HepG2 (cell line): Measurements from ENCODE around the gene THSD4.

Source experiments
- EZH2 ChIP-seq: conservative IDR thresholded peaks from 2 replicates; pipeline ENCODE4 v1.6.1; 2012; ENCODE audit warnings: mild to moderate bottlenecking, low read depth, low read length, moderate library complexity
- JUND ChIP-seq: sonication (generic); formaldehyde crosslinking; IDR thresholded peaks from 2 replicates; pipeline ENCODE4 v1.8.0; 2022; ENCODE audit warnings: mild to moderate bottlenecking, missing genetic modification reagents
- MAFK ChIP-seq, 2 experiments: IDR thresholded peaks in 1 of 2; conservative IDR thresholded peaks in 1 of 2; 2 replicates each; pipeline ENCODE4 v1.6.1; 2011; ENCODE audit warnings: improper control_type of control experiment in 2 of 2, low read length in 2 of 2
- MXI1 ChIP-seq: IDR thresholded peaks from 3 replicates; pipeline ENCODE4 v1.6.1; 2012; ENCODE audit warnings: low read depth, low read length, inconsistent platforms, borderline replicate concordance
- POLR2A ChIP-seq, 2 experiments: IDR thresholded peaks; 2 replicates each; pipeline ENCODE4 v1.6.1; 2011; ENCODE audit warnings: low read depth in 2 of 2, low read length in 2 of 2, mild to moderate bottlenecking in 1 of 2, moderate library complexity in 1 of 2; ENCODE audit not compliant: insufficient read depth in 1 of 2
- POLR2AphosphoS5 ChIP-seq: IDR thresholded peaks from 2 replicates; pipeline ENCODE4 v1.6.1; 2012; ENCODE audit warnings: low read depth, low read length
- SMYD3 ChIP-seq: sonication (generic); formaldehyde crosslinking; IDR thresholded peaks from 2 replicates; pipeline ENCODE4 v1.8.1; 2023; ENCODE audit warnings: mild to moderate bottlenecking, missing genetic modification reagents
- YY1 ChIP-seq: IDR thresholded peaks from 2 replicates; pipeline ENCODE4 v1.6.1; 2011; ENCODE audit warnings: low read length, low read depth, moderate library complexity, mild to moderate bottlenecking; ENCODE audit not compliant: insufficient read depth, insufficient replicate concordance
- ZNF251 ChIP-seq: sonication (generic); formaldehyde crosslinking; IDR thresholded peaks from 2 replicates; pipeline ENCODE4 v1.9.0; 2021; ENCODE audit warnings: mild to moderate bottlenecking, missing genetic modification reagents
- TF ChIP-seq, protein P1 (sequence below): sonication (generic); formaldehyde crosslinking; IDR thresholded peaks from 2 replicates; pipeline ENCODE4 v1.5.0; 2020; ENCODE audit warnings: missing genetic modification reagents
- TF ChIP-seq, protein P2 (sequence below): sonication (generic); formaldehyde crosslinking; IDR thresholded peaks from 2 replicates; pipeline ENCODE4 v1.5.0; 2020; ENCODE audit warnings: mild to moderate bottlenecking, missing genetic modification reagents, moderate library complexity
- TF ChIP-seq, protein P3 (sequence below): sonication (generic); formaldehyde crosslinking; IDR thresholded peaks from 2 replicates; pipeline ENCODE4 v1.9.0; 2022; ENCODE audit warnings: low read depth, missing genetic modification reagents
- TF ChIP-seq, protein P4 (sequence below): sonication (generic); formaldehyde crosslinking; IDR thresholded peaks from 2 replicates; pipeline ENCODE4 v1.8.0; 2022; ENCODE audit warnings: missing genetic modification reagents, mild to moderate bottlenecking, borderline replicate concordance

DNA sequence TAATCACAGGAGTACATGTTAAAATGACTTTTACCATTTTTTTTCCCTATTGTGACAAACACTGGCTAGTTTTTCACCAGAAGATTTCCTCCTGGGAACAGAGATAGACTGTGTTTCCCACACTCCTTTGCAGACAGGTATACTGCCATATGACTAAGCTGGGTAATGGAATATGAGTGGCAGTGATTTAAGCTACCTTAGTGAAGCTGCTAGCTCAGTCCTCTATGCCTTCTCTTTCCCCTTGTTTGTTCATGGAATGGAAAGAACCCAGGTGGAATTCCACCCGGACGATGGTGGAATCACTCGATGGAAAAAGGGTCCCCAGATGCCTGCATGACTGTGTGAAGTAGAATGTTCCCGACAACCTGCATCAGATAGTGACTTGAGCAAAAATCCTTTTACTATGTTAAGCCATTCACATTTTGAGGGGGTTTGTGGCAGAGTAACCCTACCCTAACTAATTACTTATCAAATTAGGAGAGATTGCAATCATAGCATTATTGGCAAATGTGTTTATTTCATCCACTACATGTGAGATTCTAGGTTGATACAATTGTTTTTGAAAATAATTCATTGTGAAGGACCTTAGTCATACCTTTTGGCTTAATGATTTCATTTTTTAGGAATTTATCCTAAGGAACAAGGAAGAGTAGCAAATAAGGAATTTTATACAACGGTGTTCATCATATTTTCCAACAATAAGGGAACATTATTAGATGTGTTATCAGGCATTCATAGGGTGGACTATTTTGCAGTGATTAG lies 16.5 kb downstream of the THSD4 start:
- no peak for TF ChIP-seq ZNF251 (CRISPR knock-in tag)
- no peak for TF ChIP-seq POLR2AphosphoS5
- no peak for TF ChIP-seq MAFK (conservative IDR thresholded peaks at IDR 0.05 in 1 of 2, IDR thresholded peaks at IDR 0.05 in 1 of 2; ENCODE audit: low read length in 2 of 2)
- no peak for TF ChIP-seq POLR2A (IDR thresholded peaks at IDR 0.05; ENCODE audit: insufficient read depth in 1 of 2, low read depth in 2 of 2, low read length in 2 of 2)
- TF ChIP-seq, protein P1, sequence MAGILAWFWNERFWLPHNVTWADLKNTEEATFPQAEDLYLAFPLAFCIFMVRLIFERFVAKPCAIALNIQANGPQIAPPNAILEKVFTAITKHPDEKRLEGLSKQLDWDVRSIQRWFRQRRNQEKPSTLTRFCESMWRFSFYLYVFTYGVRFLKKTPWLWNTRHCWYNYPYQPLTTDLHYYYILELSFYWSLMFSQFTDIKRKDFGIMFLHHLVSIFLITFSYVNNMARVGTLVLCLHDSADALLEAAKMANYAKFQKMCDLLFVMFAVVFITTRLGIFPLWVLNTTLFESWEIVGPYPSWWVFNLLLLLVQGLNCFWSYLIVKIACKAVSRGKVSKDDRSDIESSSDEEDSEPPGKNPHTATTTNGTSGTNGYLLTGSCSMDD (CRISPR knock-in tag): no peak
- no peak for TF ChIP-seq EZH2
- TF ChIP-seq SMYD3 (CRISPR knock-in tag): no peak
- TF ChIP-seq JUND (CRISPR knock-in tag): no peak
- TF ChIP-seq, protein P2, sequence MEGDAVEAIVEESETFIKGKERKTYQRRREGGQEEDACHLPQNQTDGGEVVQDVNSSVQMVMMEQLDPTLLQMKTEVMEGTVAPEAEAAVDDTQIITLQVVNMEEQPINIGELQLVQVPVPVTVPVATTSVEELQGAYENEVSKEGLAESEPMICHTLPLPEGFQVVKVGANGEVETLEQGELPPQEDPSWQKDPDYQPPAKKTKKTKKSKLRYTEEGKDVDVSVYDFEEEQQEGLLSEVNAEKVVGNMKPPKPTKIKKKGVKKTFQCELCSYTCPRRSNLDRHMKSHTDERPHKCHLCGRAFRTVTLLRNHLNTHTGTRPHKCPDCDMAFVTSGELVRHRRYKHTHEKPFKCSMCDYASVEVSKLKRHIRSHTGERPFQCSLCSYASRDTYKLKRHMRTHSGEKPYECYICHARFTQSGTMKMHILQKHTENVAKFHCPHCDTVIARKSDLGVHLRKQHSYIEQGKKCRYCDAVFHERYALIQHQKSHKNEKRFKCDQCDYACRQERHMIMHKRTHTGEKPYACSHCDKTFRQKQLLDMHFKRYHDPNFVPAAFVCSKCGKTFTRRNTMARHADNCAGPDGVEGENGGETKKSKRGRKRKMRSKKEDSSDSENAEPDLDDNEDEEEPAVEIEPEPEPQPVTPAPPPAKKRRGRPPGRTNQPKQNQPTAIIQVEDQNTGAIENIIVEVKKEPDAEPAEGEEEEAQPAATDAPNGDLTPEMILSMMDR (CRISPR knock-in tag): no peak
- no peak for TF ChIP-seq YY1
- TF ChIP-seq, protein P3, sequence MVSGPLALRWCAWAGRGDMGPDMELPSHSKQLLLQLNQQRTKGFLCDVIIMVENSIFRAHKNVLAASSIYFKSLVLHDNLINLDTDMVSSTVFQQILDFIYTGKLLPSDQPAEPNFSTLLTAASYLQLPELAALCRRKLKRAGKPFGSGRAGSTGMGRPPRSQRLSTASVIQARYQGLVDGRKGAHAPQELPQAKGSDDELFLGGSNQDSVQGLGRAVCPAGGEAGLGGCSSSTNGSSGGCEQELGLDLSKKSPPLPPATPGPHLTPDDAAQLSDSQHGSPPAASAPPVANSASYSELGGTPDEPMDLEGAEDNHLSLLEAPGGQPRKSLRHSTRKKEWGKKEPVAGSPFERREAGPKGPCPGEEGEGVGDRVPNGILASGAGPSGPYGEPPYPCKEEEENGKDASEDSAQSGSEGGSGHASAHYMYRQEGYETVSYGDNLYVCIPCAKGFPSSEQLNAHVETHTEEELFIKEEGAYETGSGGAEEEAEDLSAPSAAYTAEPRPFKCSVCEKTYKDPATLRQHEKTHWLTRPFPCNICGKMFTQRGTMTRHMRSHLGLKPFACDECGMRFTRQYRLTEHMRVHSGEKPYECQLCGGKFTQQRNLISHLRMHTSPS (CRISPR knock-in tag): no peak
- TF ChIP-seq, protein P4, sequence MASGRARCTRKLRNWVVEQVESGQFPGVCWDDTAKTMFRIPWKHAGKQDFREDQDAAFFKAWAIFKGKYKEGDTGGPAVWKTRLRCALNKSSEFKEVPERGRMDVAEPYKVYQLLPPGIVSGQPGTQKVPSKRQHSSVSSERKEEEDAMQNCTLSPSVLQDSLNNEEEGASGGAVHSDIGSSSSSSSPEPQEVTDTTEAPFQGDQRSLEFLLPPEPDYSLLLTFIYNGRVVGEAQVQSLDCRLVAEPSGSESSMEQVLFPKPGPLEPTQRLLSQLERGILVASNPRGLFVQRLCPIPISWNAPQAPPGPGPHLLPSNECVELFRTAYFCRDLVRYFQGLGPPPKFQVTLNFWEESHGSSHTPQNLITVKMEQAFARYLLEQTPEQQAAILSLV (CRISPR knock-in tag): no peak
- TF ChIP-seq MXI1: no peak
